ENCODE results near the gene ENOPH1.
"Not testable (repeated sequence)": the region's sequence is repeated elsewhere in the genome, so short reads cannot be mapped to it uniquely, and the experiment has no call there.

Gene ENOPH1

GRCh38 chr4:82430193-82430963, at the start of gene ENOPH1, which contains the start of gene HNRNPDL:
ENOPH1 (plus strand) TSS chr4:82430590; CDS start chr4:82430830, 240 bp downstream.
HNRNPDL (minus strand) TSS chr4:82430462; CDS start chr4:82429690, 772 bp downstream.
- peak; percentile 92 for DNase-seq (ENCODE audit: low read depth)

DNA sequence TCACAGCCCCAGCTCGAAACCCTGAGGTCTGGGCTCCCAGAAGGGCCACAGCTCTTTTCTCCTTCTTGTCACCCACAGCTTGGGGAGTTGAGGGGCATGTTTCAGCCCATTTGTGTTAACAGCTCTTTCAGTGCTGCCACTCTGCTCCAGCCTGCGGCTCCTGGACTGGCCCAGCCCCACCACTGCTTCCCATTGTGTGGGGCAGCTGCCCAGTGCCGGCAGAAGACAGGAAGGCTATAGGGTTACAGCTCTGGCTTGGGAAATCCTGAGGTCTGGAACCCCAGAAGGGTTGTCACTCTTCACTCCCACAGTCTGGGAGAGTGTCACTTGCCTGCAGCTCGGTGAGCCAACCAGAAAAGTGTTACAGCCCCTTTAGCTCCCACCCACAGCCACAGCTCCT, 49.6 kb upstream of the ENOPH1 start:
- no peak for DNase-seq (ENCODE audit: low read depth)

DNA sequence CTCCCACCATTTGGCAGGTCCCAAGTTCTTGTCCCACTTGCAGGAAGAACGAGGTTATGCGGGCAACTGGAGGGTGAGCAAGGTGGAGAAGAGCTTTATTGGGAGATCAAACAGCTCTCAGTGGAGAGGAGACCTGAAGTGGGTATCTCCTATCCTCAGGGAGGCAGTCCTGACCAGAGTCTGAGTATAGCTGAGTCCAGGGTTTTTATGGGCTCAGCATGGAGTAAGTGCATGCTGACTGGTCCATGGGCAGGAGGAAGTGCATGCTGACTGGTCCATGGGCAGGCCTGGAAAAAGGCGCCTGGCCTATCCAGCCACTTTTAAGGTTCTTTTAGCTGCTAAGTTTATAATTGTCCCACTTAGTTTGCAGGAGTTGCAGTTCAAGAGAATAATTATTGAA, 49.2 kb upstream of the ENOPH1 start:
- DNase-seq (ENCODE audit: low read depth) = no peak

DNA sequence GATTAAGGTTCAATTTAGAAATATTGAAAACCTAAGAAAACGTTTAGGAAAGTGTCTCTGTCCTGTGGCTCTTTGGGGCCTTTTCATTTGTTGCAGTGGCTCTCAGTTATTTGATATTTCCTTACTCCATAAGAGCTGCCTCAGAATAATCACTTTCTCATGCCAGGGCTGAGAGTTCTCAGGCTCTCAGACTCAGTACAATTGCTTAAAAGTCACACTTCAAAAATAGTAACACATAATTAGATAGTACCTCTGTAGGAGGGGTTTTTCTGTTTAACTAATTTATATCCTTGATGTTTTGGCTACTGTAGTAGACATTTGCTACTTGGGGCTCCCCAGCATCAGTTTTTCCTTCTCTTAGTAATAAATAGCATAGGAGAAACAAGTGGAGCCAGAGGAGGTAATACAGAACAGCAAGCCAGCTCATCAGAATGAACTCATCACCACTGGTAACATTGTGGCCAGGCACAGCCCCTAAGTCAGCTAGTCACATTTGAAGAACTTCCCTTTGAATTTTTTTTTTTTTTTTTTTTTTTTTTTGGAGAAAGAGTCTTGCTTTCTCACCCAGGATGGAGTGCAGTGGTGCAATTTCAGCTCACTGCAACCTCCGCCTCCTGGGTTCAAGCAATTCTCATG, 48.6 kb upstream of the ENOPH1 start:
- no peak for DNase-seq (ENCODE audit: low read depth)

GRCh38 chr4:82382751-82383150, 47.6 kb upstream of the ENOPH1 start:
- DNase-seq (ENCODE audit: low read depth) = no peak

DNA sequence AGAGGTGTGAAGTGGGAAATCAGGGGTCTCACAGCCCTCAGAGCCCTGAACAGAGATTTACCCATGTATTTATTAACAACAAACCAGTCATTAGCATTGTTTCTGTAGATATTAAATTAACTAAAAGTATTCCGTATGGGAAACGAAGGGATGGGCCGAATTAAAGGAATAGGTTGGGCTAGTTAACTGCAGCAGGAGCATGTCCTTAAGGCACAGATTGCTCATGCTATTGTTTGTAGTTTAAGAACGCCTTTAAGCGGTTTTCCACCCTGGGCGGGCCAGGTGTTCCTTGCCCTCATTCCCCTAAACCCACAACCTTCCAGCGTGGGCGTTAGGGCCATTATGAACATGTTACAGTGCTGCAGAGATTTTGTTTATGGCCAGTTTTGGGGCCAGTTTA, 44.1 kb upstream of the ENOPH1 start:
- DNase-seq (ENCODE audit: low read depth) = not testable (repeated sequence)

- no peak for DNase-seq (ENCODE audit: low read depth)
Observed at GRCh38 chr4:82388405-82388804, 42.0 kb upstream of the ENOPH1 start.

DNA sequence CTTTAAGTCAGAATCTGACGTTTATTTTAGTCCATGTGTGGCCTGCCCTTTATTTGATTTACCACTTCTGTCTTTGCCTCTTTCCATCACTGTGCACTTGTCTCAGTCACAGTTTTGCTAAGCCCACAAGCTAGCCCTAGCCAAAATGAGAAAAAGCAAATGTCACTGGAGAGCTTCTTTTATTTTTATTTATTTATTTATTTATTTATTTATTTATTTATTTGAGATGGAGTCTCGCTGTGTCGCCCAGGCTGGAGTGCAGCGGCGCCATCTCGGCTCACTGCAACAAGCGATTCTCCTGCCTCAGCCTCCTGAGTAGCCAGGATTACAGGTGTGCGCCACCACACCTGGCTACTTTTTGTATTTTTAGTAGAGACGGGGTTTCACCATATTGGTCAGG, 40.3 kb upstream of the ENOPH1 start:
- DNase-seq (ENCODE audit: low read depth) = not testable (repeated sequence)

GRCh38 chr4:82394896-82395295, 35.5 kb upstream of the ENOPH1 start:
- no peak for DNase-seq (ENCODE audit: low read depth)

DNA sequence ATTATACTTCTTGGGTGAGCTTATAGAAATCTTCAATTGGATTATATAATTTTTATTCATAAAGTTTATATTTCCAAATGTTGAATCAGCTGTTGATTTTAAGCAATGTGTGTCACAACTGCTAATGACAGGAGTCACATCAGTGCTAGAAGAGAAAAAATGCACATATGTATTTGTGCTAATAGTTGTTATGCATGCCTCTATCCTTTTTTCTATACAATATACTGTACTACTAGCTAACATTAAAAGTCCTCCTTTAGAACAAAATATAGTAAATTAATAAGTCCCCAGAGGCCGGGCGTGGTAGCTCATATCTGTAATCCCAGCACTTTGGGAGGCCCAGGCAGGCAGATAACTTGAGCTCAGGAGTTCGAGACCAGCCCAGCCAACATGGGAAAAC, 32.9 kb upstream of the ENOPH1 start:
- DNase-seq (ENCODE audit: low read depth) = no peak

DNA sequence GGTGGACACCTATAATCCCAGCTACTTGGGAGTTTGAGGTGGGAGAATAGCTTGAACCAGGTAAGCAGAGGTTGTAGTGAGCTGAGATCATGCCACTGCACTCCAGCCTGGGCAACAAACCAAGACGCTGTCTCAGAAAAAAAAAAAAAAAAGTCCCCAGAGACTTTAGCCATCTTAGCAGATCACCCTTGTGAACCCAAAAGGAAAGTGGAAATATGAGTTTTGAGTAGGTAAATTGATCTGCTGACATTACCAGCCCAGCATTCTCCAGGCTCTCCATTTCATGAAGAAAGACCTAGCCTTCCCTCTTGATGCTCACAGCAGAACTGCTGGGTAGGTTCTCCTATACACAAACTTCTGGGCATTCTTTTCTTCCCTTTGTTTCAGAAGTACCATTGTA, 32.1 kb upstream of the ENOPH1 start:
- no peak for DNase-seq (ENCODE audit: low read depth)

GRCh38 chr4:82401600-82401999, 28.8 kb upstream of the ENOPH1 start:
- no peak for DNase-seq (ENCODE audit: low read depth)

GRCh38 chr4:82402196-82402775, 28.1 kb upstream of the ENOPH1 start:
- DNase-seq (ENCODE audit: low read depth) = no peak

GRCh38 chr4:82403725-82404124, 26.7 kb upstream of the ENOPH1 start:
- DNase-seq (ENCODE audit: low read depth) = no peak

GRCh38 chr4:82415061-82415460, 15.3 kb upstream of the ENOPH1 start:
- not testable (repeated sequence) for DNase-seq (ENCODE audit: low read depth)

- DNase-seq (ENCODE audit: low read depth) = no peak
Observed at GRCh38 chr4:82415922-82416365, 14.4 kb upstream of the ENOPH1 start.

GRCh38 chr4:82419451-82419850, 10.9 kb upstream of the ENOPH1 start:
- DNase-seq (ENCODE audit: low read depth) = no peak

- DNase-seq (ENCODE audit: low read depth) = no peak
Observed at GRCh38 chr4:82421796-82422560, 8.4 kb upstream of the ENOPH1 start.

DNA sequence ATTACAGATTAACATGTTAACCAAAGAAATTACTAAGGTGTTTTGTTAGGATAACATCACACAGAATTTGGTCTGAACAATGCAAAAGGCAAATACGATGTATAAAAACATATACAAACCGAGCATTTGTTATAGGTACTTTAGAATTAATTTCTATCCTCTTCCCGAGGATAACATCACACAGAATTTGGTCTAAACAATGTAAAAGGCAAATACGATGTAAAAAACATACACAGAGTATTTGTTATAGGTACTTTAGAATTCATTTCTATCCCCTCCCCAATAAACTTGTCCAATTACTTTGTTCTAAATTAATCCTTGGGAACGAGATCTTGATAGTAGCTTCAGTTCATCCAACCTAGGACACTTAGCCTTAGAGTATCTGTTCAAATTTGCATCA, 7.8 kb upstream of the ENOPH1 start:
- no peak for DNase-seq (ENCODE audit: low read depth)

DNA sequence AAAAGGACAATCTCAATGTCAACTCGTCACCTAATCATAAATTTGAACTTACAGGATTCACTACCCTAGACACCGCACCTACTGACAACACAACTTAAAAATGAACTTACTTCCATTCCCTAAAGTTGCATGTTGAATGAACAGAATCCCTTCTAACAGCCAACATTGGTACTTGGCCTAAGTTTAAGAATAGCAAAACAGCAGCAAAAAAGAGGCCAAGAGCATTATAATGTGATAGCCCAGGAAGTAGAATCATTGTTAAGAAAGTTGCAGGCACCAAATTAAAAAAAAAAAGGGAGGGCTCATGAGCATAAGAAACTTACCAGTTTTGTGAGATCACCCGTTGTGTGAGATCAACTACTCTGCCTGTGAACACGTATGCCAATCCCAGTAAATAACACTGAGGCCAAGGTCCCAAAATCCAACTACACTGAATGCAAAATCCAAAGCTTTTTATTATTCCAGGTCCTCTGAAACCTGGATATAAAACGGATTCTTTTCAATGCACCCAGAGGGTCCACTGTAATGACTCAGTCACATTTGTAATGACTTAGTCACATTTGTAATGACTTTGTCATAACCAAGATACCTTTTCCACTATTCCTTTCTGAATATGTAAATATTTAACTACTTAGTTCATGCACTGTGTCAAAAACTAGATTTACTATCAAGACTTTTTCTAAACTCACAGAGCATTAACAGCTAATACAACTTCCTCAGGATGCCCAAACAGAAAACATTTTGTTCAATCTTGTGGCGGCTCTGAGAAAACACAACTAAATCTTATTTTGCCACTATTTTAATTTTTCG, 6.9 kb upstream of the ENOPH1 start:
- no peak for DNase-seq (ENCODE audit: low read depth)

- DNase-seq (ENCODE audit: low read depth) = no peak
Observed at GRCh38 chr4:82425478-82425877, 4.9 kb upstream of the ENOPH1 start.

Data from stromal cell of bone marrow (primary cell).